ENCODE data around the gene E2F2. TPM values are rescaled to one million over a fixed set of nuclear protein-coding genes. Genes with fewer than 3 reads are reported as not detected.

E2F2 gene
- total RNA-seq, 1 donor from 2014 or later, result 0.72 TPM

DNA sequence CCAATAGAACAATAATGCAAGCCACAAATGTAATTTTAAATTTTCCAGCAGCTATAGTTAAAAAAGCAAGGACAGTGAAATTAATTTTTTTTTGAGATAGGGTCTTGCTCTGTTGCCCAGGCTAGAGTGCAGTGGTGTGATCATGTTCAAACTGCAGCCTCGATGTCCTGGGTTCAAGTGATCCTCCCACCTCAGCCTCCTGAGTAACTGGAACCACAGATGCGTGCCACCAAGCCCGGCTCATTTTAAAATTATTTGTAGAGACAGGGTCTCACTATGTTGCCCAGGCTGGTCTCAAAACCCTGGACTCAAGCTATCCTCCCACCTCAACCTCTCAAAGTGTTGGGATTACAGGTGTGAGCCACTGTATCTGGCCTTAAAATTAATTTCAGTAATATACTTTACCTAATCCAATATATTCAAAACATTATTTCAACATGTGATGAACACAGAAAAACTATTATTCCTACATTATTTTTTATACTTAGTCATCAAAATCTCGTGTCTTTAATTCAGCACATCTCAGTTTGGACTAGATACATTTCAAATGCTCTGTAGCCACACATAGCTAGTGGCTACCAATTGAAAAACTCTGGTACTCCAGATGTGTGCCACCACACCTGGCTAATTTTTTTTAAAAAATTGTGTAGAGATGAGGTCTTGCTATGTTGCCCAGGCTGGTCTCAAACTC lies 39.1 kb upstream of the E2F2 start:
- Mint-ChIP-seq H3K27me3 (ENCODE audit: low read depth) (no peaks in the 10 kb centered on the region), H3K4me1 (ENCODE audit: low read depth) (peaks cover 40% of the 10 kb centered on the region), H3K36me3 (ENCODE audit: low read depth) (no peaks in the 10 kb centered on the region)

DNA sequence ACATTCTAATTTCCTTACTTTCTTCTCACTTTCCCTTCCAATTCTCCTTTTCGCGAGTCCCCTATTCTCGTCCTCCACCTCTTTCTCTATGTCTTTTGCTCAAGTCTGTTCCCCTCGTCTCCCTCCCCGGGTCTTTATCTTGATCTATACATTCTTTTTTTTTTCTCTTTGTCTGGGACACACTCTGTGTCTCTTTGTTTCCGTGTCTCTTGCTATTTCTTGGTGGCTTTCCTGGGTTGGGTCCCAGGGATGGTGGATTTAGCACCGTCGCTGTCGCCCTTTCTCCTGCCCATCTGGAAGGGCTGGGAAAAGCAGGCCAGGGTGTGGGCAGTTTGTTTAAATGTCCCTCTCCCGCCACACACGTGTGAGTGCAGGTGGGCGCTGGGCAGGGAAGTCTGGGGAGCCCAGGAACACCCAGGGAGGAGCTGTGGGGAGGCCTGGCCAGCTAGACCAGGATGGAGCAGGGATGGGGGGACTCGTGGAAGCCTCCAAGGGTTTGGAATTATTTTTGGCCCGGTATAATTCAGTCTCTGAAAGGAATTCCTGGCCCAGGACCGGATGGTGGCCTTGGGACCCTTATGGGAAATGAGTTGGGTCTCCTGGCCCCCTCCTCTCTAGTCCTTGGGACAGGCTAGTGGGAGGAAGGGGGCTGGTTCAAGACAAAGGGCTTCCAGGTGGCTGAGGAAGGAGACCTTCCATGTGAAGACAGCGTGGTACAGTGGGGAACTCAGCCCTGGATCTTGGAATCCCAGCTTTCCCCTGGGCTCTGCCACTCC lies 37.8 kb upstream of the E2F2 start:
- Mint-ChIP-seq H3K27me3 (ENCODE audit: low read depth) (no peaks in the 10 kb centered on the region), H3K4me3 (ENCODE audit: unreplicated experiment) (peak overlapping the region; percentile 75), H3K9me3 (ENCODE audit: low read depth) (no peaks in the 10 kb centered on the region), H3K4me1 (ENCODE audit: low read depth) (peaks cover 46% of the 10 kb centered on the region), H3K36me3 (ENCODE audit: low read depth) (no peaks in the 10 kb centered on the region), H3K27ac (ENCODE audit: unreplicated experiment) (peak overlapping the region; percentile 93)
- TF ChIP-seq, protein P1, sequence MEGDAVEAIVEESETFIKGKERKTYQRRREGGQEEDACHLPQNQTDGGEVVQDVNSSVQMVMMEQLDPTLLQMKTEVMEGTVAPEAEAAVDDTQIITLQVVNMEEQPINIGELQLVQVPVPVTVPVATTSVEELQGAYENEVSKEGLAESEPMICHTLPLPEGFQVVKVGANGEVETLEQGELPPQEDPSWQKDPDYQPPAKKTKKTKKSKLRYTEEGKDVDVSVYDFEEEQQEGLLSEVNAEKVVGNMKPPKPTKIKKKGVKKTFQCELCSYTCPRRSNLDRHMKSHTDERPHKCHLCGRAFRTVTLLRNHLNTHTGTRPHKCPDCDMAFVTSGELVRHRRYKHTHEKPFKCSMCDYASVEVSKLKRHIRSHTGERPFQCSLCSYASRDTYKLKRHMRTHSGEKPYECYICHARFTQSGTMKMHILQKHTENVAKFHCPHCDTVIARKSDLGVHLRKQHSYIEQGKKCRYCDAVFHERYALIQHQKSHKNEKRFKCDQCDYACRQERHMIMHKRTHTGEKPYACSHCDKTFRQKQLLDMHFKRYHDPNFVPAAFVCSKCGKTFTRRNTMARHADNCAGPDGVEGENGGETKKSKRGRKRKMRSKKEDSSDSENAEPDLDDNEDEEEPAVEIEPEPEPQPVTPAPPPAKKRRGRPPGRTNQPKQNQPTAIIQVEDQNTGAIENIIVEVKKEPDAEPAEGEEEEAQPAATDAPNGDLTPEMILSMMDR (IDR thresholded peaks at IDR 0.05), result no peak
- DNase-seq (ENCODE audit: low spot score), result no peak

More for the DNA sequence above, 39.1 kb upstream of the E2F2 start:
- TF ChIP-seq, protein P1 (IDR thresholded peaks at IDR 0.05), result no peak
- Mint-ChIP-seq H3K27ac (ENCODE audit: unreplicated experiment) (peak overlapping the region; percentile 41), H3K4me3 (ENCODE audit: unreplicated experiment) (no peak overlapping the region), H3K9me3 (ENCODE audit: low read depth) (peaks cover 4% of the 10 kb centered on the region)
- no peak for DNase-seq (ENCODE audit: low spot score)

- Mint-ChIP-seq H3K4me1 (ENCODE audit: low read depth) (peaks cover 53% of the 10 kb centered on the region), H3K27me3 (ENCODE audit: low read depth) (no peaks in the 10 kb centered on the region)
Observed at GRCh38 chr1:23567996-23568607, 37.1 kb upstream of the E2F2 start.

DNA sequence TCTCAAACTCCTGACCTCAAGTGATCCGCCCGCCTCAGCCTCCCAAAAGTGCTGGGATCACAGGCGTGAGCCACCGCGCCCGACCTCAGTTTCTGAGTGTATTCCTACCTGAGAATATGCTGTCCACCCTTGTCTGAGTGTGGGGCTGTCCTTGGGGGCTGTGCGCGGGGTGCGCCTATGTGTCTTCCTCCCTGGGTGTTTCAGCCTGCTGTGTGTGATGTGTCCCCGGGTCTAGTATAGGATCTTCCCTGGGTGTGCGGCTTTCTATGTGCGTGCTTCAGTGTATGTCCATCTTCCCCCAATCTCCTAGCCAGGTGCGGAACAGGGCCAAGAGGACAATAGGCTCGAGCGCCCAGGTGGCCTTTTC lies 36.6 kb upstream of the E2F2 start:
- peaks cover 58% of the 10 kb centered on the region for H3K4me1 Mint-ChIP-seq (ENCODE audit: low read depth)
- no peak for DNase-seq (ENCODE audit: low spot score)
- peak overlapping the region; percentile 66 for H3K4me3 Mint-ChIP-seq (ENCODE audit: unreplicated experiment)
- H3K27me3 Mint-ChIP-seq (ENCODE audit: low read depth), result no peaks in the 10 kb centered on the region
- H3K27ac Mint-ChIP-seq (ENCODE audit: unreplicated experiment), result peak overlapping the region; percentile 74
- TF ChIP-seq, protein P1 (IDR thresholded peaks at IDR 0.05), result no peak
- H3K36me3 Mint-ChIP-seq (ENCODE audit: low read depth), result no peaks in the 10 kb centered on the region
- no peaks in the 10 kb centered on the region for H3K9me3 Mint-ChIP-seq (ENCODE audit: low read depth)

More at GRCh38 chr1:23567996-23568607, 37.1 kb upstream of the E2F2 start:
- DNase-seq (ENCODE audit: low spot score), result no peak
- peak overlapping the region; percentile 93 for H3K27ac Mint-ChIP-seq (ENCODE audit: unreplicated experiment)
- H3K9me3 Mint-ChIP-seq (ENCODE audit: low read depth), result no peaks in the 10 kb centered on the region
- H3K36me3 Mint-ChIP-seq (ENCODE audit: low read depth), result no peaks in the 10 kb centered on the region
- H3K4me3 Mint-ChIP-seq (ENCODE audit: unreplicated experiment), result peak overlapping the region; percentile 75
- TF ChIP-seq, protein P1 (IDR thresholded peaks at IDR 0.05), result peak; percentile 35

GRCh38 chr1:23566304-23566703 lies 35.3 kb upstream of the E2F2 start:
- Mint-ChIP-seq H3K4me3 (ENCODE audit: unreplicated experiment) (no peak overlapping the region), H3K27me3 (ENCODE audit: low read depth) (no peaks in the 10 kb centered on the region), H3K4me1 (ENCODE audit: low read depth) (peaks cover 71% of the 10 kb centered on the region), H3K9me3 (ENCODE audit: low read depth) (no peaks in the 10 kb centered on the region), H3K36me3 (ENCODE audit: low read depth) (no peaks in the 10 kb centered on the region), H3K27ac (ENCODE audit: unreplicated experiment) (peak overlapping the region; percentile 63)
- TF ChIP-seq, protein P1 (IDR thresholded peaks at IDR 0.05), result peak; percentile 36
- no peak for DNase-seq (ENCODE audit: low spot score)
